Activated T-helper 1 cell treated with anti-CD3 and anti-CD28 coated beads, Interleukin-12 subunit alpha, Interleukin-12 subunit beta, Interleukin-2, Interleukin-4 antibody, amounts not matched to agents 30 ng/mL and 10 ng/mL and 1 ng/mL, durations not matched to agents 14 hours and 24 hours and 36 hours (primary cell): ENCODE data around the gene JARID2. TPM values are rescaled to one million over a fixed set of nuclear protein-coding genes. Genes with fewer than 3 reads are reported as not detected.
"Not testable (repeated sequence)": the region's sequence is repeated elsewhere in the genome, so short reads cannot be mapped to it uniquely, and the experiment has no call there.

Experiments used
- DNase-seq: peaks from one replicate; pipeline ENCODE4 v3.0.0; 2021; ENCODE audit warnings: low spot score
- H3K27ac Mint-ChIP-seq: one replicate; pipeline ENCODE4 v1.8.0; 2021; ENCODE audit warnings: mild to moderate bottlenecking, mixed read lengths
- H3K27me3 Mint-ChIP-seq: one replicate; pipeline ENCODE4 v1.8.0; 2022; ENCODE audit warnings: mild to moderate bottlenecking, moderate library complexity, mixed read lengths; ENCODE audit not compliant: insufficient read depth
- H3K36me3 Mint-ChIP-seq: one replicate; pipeline ENCODE4 v1.8.0; 2021; ENCODE audit warnings: low read depth, mixed read lengths
- H3K4me1 Mint-ChIP-seq: one replicate; pipeline ENCODE4 v1.8.0; 2021; ENCODE audit warnings: low read depth, mixed read lengths
- H3K4me3 Mint-ChIP-seq: one replicate; pipeline ENCODE4 v1.8.0; 2021; ENCODE audit warnings: mild to moderate bottlenecking, moderate library complexity, mixed read lengths
- H3K9me3 Mint-ChIP-seq: one replicate; pipeline ENCODE4 v1.8.0; 2021; ENCODE audit warnings: mixed read lengths
- intact Hi-C: fragments of 100-400 bp; cut with micrococcal nuclease; formaldehyde crosslinking; loops from one replicate; pipeline ENCODE4 v1.15.1; 2024
- total RNA-seq: library from RNA; stranded (reverse); gene quantifications from 2 replicates; pipeline ENCODE4 v1.2.3, GENCODE V29; 2022

Gene JARID2
- total RNA-seq, 1 donor from 2014 or later: 60.5 TPM

DNA sequence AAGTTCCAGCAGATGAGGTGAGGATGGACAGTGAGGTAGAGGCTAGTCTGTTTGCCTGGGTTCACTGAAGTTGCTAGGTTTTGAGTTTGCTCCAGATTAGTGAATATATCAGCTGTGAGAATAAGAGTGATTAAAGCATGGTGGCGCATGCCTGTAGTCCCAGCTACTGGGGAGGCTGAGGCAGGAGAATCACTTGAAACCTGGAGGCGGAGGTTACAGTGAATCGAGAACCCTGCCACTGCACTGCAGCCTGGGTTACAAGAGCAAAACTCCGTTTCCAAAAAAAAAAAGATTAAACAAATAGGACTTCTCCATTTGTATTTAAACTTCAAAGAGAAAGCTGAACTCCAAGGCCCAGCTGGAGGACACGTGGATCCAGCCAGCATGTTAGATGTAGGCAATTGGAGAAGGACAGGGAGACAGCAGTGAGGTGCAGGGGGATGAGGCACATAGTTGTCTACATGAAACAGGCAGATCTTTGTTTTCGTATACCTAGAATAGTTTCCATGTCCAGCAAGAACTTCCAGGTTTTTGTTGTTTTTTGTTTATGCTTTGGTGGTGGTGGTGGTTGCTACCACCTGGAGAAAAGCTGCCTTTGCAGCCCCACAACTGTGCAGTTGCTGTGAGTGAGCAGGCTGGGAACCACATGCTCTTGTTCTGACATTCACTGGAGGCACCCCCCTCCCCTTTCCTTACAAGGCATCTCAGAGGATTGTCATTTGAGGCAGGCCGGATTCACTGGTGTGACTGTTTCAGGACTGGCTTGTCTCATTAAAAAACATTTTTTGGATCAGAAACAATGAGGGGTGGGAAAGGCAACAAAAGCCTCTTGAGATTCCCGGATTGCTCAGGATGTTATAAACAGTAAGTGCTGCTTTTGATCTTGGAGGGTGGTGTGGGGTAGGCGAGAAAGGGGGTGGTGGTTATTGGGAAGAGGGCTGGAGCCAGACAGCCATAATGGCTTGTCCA is 72.3 kb downstream of the JARID2 start:
- Mint-ChIP-seq H3K4me3 (peak overlapping the region; percentile 43), H3K27ac (peak overlapping the region; percentile 85), H3K9me3 (no peaks in the 10 kb centered on the region), H3K36me3 (peaks cover 35% of the 10 kb centered on the region), H3K27me3 (no peaks in the 10 kb centered on the region), H3K4me1 (peaks cover 94% of the 10 kb centered on the region)
- no peak for DNase-seq
- intact Hi-C loops: loop anchor here (1.0 to 5.0 kb wide), 4 partner anchors 9 to 441 kb away; partner anchors contain the start of gene JARID2

DNA sequence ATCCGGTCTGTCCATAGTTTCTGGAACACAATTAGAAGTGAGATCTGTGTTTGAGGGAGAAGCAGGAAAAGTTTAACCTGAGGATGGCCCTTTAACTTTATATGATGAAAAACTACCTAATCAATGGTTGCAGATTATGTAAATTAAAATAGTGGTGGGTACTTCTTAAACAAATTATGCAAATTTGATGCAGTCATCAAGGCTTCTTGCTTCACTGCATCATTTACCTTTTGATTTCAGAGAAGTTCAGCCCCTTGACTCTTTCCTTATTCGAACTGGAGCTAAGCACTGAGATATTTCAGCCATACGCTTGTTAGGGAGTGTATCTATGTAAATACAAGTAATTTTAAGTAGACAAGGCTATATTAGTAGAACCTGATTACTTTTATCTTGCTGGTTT is 73.8 kb downstream of the JARID2 start:
- Mint-ChIP-seq H3K36me3 (peaks cover 33% of the 10 kb centered on the region), H3K27me3 (no peaks in the 10 kb centered on the region), H3K4me1 (peaks cover 83% of the 10 kb centered on the region), H3K4me3 (peak overlapping the region; percentile 58), H3K9me3 (no peaks in the 10 kb centered on the region), H3K27ac (peak overlapping the region; percentile 85)
- intact Hi-C loops: loop anchor here (5.0 kb wide), 2 partner anchors 72 to 442 kb away; partner anchors contain the start of gene JARID2
- no peak for DNase-seq

GRCh38 chr6:15320693-15321092 is 74.8 kb downstream of the JARID2 start:
- peaks cover 41% of the 10 kb centered on the region for H3K36me3 Mint-ChIP-seq
- peaks cover 82% of the 10 kb centered on the region for H3K4me1 Mint-ChIP-seq
- intact Hi-C loops: no loop called here
- no peaks in the 10 kb centered on the region for H3K9me3 Mint-ChIP-seq
- no peak for DNase-seq
- no peak overlapping the region for H3K4me3 Mint-ChIP-seq
- no peaks in the 10 kb centered on the region for H3K27me3 Mint-ChIP-seq
- H3K27ac Mint-ChIP-seq: peak overlapping the region; percentile 65

DNA sequence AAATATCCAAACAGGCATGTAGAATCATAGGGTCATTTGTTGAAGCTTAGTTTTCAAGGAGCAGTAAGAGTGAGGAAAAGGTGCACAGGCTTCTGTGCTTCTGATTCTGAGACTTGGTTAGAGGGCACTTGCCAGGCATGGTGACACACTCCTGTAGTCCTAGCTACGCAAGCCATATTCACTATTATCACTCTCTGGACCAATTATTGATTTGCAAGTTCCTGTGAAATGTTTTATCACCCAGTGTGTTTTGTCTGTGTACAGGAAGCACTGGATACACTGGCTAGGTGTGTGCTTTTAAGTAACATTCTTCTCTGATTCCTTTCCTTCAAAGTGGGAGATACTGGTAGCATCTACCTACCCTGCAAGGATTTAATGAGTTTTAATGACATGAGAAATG is 76.3 kb downstream of the JARID2 start:
- Mint-ChIP-seq H3K27me3 (no peaks in the 10 kb centered on the region), H3K9me3 (no peaks in the 10 kb centered on the region), H3K4me1 (peaks cover 80% of the 10 kb centered on the region), H3K36me3 (peaks cover 39% of the 10 kb centered on the region), H3K4me3 (no peak overlapping the region), H3K27ac (no peak overlapping the region)
- intact Hi-C loops: no loop called here
- DNase-seq: no peak

GRCh38 chr6:15322781-15323536 is 77.1 kb downstream of the JARID2 start:
- no peaks in the 10 kb centered on the region for H3K9me3 Mint-ChIP-seq
- intact Hi-C loops: no loop called here
- peaks cover 80% of the 10 kb centered on the region for H3K4me1 Mint-ChIP-seq
- DNase-seq: no peak
- H3K36me3 Mint-ChIP-seq: peaks cover 39% of the 10 kb centered on the region
- no peak overlapping the region for H3K4me3 Mint-ChIP-seq
- H3K27me3 Mint-ChIP-seq: no peaks in the 10 kb centered on the region
- peak overlapping the region; percentile 73 for H3K27ac Mint-ChIP-seq

- DNase-seq, H3K27me3 Mint-ChIP-seq, H3K4me3 Mint-ChIP-seq, H3K9me3 Mint-ChIP-seq: not testable (repeated sequence)
- H3K27ac Mint-ChIP-seq: peak overlapping the region; percentile 73
- intact Hi-C loops: loop anchor here (2.0 kb wide), 1 partner anchor 117 kb away; no protein-coding TSS in a partner anchor
- peaks cover 80% of the 10 kb centered on the region for H3K4me1 Mint-ChIP-seq
- H3K36me3 Mint-ChIP-seq: peaks cover 35% of the 10 kb centered on the region
Observed at GRCh38 chr6:15323611-15324010, 77.7 kb downstream of the JARID2 start.

DNA sequence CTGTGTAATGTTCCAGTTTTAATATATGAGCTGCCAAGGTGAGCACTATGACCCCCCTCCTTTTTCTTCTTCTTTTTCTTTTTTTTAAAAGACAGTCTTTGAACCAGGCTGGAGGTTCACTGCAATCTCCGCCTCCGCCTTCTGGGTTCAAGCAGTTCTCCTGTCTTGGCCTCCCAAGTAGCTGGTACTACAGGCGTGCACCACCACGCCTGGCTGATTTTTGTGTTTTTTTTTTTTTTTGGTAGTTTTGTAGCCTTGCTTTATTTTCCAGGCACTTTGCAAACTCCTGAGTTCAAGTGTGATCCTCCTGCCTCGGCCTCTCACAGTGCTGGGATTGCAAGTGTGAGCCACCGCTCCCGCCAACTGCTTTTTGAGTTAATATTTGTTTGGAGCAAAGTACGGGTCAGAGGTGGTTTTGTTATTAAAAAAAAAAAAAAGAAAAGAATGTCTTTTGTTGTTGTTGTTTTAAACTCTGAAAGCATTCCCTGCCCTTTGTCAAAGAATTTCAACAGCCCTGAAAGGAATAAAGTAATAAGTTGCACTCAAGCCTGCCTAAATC is 78.6 kb downstream of the JARID2 start:
- Mint-ChIP-seq H3K27me3 (no peaks in the 10 kb centered on the region), H3K27ac (no peak overlapping the region), H3K9me3 (no peaks in the 10 kb centered on the region), H3K4me3 (no peak overlapping the region), H3K4me1 (peaks cover 80% of the 10 kb centered on the region), H3K36me3 (peaks cover 28% of the 10 kb centered on the region)
- intact Hi-C loops: loop anchor here (2.0 kb wide), 1 partner anchor 116 kb away; no protein-coding TSS in a partner anchor
- no peak for DNase-seq

GRCh38 chr6:15325540-15325955 is 79.7 kb downstream of the JARID2 start:
- peak overlapping the region; percentile 54 for H3K27ac Mint-ChIP-seq
- no peaks in the 10 kb centered on the region for H3K27me3 Mint-ChIP-seq
- no peak overlapping the region for H3K4me3 Mint-ChIP-seq
- no peaks in the 10 kb centered on the region for H3K9me3 Mint-ChIP-seq
- DNase-seq: no peak
- intact Hi-C loops: loop anchor here (2.0 kb wide), 1 partner anchor 115 kb away; no protein-coding TSS in a partner anchor
- H3K4me1 Mint-ChIP-seq: peaks cover 81% of the 10 kb centered on the region
- H3K36me3 Mint-ChIP-seq: peaks cover 27% of the 10 kb centered on the region

DNA sequence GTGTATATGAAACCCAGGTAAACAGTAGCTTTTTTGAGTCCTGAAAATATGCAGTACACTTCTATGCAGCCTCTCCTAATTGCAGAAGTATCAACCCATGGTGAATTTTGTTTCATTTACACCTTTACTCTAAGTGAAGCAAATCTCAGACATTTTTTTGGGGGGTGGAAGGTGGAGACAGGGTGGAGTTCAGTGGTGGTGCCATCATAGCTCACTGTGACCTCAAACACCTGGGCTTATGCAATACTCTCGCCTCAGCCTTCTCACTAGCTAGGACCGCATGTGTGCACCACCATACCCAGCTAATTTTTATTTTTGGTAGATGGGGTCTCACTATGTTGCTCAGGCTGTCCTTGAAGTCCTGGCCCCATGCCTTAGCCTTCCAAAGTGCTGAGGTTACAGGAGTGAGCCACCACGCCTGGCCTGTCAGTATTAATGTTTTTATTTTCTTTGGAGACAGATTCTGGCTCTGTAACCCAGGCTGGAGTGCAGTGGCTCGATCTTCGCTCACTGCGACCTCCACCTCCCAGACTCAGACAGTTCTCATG is 80.3 kb downstream of the JARID2 start:
- Mint-ChIP-seq H3K4me3 (no peak overlapping the region), H3K4me1 (peaks cover 82% of the 10 kb centered on the region), H3K27ac (no peak overlapping the region), H3K27me3 (no peaks in the 10 kb centered on the region), H3K36me3 (peaks cover 25% of the 10 kb centered on the region), H3K9me3 (no peaks in the 10 kb centered on the region)
- intact Hi-C loops: loop anchor here (2.0 kb wide), 1 partner anchor 13 kb away; no protein-coding TSS in a partner anchor
- no peak for DNase-seq

- DNase-seq: peak; percentile 22
- Mint-ChIP-seq H3K9me3 (no peaks in the 10 kb centered on the region), H3K4me1 (peaks cover 79% of the 10 kb centered on the region), H3K27ac (peak overlapping the region; percentile 52), H3K27me3 (no peaks in the 10 kb centered on the region), H3K4me3 (no peak overlapping the region), H3K36me3 (peaks cover 23% of the 10 kb centered on the region)
- intact Hi-C loops: loop anchor here (1.0 to 2.0 kb wide), 2 partner anchors 10 to 14 kb away; no protein-coding TSS in a partner anchor
Observed at GRCh38 chr6:15327271-15327670, 81.4 kb downstream of the JARID2 start.

GRCh38 chr6:15329197-15329671 is 83.4 kb downstream of the JARID2 start:
- peaks cover 24% of the 10 kb centered on the region for H3K36me3 Mint-ChIP-seq
- intact Hi-C loops: no loop called here
- DNase-seq: no peak
- H3K27ac Mint-ChIP-seq: no peak overlapping the region
- no peaks in the 10 kb centered on the region for H3K9me3 Mint-ChIP-seq
- peaks cover 77% of the 10 kb centered on the region for H3K4me1 Mint-ChIP-seq
- H3K4me3 Mint-ChIP-seq: no peak overlapping the region
- no peaks in the 10 kb centered on the region for H3K27me3 Mint-ChIP-seq
